Measurements from ENCODE around the gene SCRN2. TPM values are rescaled to one million over a fixed set of nuclear protein-coding genes. Genes with fewer than 3 reads are reported as not detected.

Gene SCRN2
- total RNA-seq, 1 experiment from 2014 or later, result 21.9 TPM

DNA sequence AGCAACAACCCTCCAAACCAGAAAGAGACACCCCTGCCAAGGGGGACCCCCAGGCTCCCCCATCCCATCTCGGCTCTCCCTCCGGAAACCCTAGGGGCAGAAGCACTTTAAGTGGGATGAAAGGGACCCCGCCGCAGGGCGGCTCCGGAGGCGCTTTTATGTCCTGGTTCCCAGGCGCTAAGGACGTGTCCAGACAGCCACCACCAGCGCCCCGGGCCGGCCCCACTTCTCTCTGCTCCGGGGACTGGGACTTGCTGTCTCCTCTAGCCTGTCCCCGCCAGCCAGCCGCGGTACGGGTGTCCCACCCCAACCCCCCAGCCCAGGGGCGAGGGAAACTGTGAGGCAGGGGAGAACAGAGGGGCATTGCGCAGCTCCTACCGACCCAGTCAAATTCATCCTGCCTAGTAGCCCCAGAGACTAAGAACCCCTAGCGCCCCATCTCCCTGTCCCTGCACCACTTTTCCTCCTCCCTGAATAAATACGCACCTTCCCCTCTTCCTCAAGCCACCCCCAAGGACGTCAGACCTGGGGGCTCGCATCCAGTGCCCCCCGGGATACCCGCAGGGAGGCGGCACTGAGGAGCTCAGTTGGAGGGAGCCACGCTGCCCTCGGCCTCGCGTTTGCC lies 5.8 kb upstream of the SCRN2 start:
- no peak for DNase-seq (ENCODE audit: low spot score)

GRCh38 chr17:47845716-47846075 lies 4.6 kb upstream of the SCRN2 start:
- no peak for DNase-seq (ENCODE audit: low spot score)

DNA sequence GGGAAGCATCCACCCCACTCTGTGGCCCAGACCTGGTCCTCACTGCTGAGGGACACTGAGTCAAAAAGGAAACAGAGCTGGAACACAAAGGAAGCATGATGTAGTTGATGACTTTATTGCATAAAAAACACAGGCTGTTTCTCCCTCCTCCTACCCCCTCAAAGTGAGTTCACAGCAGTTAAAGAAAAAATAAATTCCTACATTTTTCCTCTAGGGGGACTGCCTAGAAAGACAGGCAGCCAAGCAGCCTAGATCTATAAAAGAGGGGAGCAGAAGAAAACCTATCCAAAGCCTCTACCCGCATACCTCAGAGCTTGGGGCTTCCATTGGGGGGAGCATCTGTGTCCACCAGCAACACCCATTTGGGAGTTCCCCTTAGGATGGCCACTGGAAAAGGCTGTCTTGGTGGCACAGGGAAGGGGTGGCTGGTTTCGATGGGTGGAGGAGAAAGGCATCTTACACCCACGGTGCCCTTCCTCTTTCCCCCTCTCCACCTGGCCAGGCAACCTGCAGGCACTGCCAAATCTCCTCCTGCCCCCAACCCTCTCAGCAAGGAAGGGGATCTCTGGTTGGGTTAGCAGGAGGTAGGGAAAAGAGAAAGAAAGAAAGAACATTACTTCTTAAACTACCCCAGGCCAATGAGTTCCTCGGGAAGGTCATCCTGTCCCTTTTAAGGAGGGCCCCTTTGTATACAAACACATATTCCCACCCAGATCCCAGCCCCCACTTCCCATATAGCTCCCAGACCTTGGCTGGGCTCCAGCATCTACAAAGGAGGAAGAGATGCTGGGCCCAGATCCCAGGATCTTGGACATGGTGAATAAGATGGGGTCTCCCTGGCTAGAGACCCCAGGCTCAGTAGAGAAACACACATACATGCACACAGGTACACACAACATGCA lies 4.0 kb upstream of the SCRN2 start:
- no peak for DNase-seq (ENCODE audit: low spot score)

GRCh38 chr17:47844227-47844626 lies 3.2 kb upstream of the SCRN2 start:
- DNase-seq (ENCODE audit: low spot score), result no peak

DNA sequence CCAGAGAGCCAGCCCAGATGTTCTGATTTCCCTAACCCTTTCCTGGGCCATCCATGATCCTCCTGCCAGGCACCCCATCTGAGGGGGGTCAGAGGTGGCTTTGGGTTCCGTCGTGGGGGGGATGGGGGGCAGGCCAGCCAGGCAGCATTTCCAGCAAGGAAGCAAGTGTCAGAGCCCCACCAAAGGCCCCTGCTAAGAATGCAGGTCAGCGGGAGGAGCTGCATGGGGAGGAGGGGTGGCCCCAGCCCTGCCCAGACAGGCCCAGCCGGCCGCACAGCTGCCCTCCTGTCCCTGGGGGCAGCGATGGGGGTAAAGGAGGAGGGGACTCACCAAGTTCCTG lies 2.3 kb upstream of the SCRN2 start:
- no peak for DNase-seq (ENCODE audit: low spot score)

DNA sequence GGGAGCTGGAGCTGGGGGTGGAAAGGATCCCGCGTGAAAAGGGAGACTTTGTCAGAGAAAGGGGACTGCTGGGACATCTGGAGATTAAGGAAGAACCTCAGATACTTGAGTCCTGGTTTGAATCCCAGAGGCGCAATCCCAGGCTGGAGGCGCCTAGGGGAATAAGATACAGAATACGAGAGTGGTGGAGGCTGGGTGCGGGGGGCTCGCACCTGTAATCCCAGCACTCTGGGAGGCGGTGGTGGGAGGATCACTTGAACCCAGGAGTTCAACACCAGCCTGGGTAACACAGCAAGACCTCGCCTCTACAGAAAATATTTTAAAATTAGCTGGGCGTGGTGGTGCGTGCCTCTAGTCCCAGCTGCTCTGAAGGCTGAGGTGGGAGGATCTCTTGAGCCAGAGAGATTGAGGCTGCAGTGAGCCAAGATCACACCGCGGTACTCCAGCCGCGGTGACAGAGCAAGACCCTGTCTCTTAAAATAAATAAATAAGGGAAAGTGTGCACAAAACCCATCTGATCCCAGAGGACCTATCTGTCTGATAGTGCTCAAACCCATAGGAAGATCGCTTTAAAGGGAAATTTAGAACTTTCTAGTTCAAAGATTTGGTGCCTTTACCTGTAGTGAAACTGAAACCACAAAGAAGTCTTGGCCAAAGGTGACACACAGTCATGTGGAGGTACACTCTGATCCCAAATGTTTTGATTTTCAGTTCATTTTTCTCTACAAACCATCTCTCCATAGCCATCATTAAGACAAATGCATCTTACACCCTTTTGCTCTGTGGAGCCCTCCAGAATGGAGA lies 617 bp upstream of the SCRN2 start:
- DNase-seq (ENCODE audit: low spot score), result no peak

DNA sequence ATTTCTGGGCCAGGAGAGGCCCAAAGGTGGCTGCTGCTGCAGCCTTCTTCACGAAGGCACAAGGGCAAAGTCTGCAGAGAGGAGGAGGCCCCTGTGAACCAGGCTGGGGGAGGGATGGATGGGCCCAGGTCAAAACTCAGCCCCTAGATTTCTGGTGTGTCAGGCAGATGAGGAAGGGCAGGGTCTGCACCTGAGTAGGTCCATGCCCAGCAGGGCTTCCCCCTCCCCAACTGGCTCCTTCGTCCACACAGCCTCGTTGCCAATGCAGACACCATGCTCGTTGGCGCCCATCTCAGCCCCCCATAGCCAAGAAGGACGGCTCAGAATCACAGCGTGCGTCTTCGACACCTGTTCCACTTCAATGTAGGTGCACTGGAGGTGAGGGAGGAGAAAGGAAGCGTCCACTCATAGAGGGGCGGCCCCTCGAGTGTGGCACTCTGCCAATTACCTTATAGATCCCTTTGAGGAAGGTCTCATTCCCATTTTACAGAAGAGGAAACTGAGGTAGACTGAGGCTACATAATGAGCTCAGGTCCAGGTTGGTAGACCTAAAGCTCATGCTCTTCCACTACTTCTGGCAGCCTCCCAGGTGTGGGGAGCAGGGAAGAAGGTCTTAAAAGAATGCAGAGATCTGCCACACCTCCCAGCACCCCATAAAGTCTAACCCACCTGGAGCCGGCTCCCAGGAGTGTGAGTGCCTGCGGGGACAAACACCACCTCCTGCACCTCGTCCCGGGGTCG lies 902 bp downstream of the SCRN2 start:
- DNase-seq (ENCODE audit: low spot score), result no peak

GRCh38 chr17:47839071-47839470 lies 2.0 kb downstream of the SCRN2 start:
- DNase-seq (ENCODE audit: low spot score), result no peak

DNA sequence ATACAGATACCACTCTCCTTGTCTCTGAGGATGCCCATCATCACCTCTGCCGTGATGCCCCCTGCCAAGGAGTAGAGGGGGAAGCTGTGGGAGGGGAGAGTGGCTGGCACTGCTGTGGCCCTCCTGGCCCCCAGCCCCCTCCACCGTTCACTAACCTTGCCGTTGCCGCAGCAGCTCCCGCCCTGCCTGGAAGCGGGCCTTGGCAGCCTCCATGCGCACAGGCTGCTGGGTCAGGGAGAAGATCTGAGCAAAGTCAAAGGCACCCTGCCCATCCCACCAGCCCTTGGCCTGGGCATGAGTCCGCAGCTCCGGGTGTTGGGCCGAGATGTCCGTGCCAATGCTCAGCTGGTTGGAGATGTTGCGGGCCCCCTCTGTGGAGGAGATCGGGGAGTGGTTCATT lies 2.4 kb downstream of the SCRN2 start:
- no peak for DNase-seq (ENCODE audit: low spot score)

- peak; percentile 55 for DNase-seq (ENCODE audit: low spot score)
Measured at GRCh38 chr17:47837401-47838039, 3.6 kb downstream of the SCRN2 start.

GRCh38 chr17:47836601-47837000 lies 4.5 kb downstream of the SCRN2 start:
- no peak for DNase-seq (ENCODE audit: low spot score)

DNA sequence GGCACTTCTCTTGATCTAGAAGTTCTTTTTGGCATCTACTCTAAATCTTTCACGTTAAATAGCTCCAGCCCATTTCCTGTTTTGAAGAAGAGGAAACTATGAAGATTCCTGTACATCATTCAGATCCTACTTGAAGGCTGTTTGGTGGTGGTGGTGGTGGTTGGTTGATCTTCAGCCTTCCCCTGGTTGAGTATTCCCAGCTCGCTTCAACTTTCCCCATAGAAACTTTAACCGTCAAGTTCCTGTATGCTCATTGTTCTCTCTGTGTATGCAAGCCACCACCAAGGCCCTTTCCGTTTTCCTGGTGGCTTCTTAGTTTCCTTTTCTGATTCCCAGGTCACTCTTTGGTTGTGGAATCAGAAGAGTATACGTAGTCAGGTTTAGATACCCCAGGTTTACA lies 6.3 kb downstream of the SCRN2 start:
- DNase-seq (ENCODE audit: low spot score), result no peak

DNA sequence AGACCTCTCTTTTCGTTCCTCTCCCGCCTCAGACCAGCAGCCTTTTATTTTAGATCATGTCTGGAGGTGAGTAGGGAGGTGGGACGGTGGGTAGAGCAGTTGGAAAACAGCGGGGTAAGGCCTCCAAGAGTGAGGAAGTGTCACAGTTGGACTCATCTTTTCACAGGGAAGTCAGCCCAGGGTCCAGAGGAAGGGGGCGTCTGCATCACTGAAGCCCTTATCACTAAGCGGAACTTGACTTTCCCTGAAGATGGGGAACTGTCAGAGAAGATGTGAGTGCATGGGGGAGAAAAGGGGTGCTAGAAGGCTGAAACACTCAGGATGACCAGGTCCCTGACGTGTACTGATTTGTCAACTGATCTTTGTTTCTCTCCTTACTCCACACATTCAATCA lies 9.1 kb downstream of the SCRN2 start:
- DNase-seq (ENCODE audit: low spot score), result no peak

- DNase-seq (ENCODE audit: low spot score), result peak; percentile 93
Measured at GRCh38 chr17:47831003-47831933, 9.8 kb downstream of the SCRN2 start, which contains the start of the genes LRRC46 and MRPL10. TSS of gene LRRC46 (plus strand) at chr17:47831670. CDS start at chr17:47831990, 320 bp downstream. TSS of gene MRPL10 (minus strand) at chr17:47831541. CDS start at chr17:47831511, 30 bp downstream.

DNA sequence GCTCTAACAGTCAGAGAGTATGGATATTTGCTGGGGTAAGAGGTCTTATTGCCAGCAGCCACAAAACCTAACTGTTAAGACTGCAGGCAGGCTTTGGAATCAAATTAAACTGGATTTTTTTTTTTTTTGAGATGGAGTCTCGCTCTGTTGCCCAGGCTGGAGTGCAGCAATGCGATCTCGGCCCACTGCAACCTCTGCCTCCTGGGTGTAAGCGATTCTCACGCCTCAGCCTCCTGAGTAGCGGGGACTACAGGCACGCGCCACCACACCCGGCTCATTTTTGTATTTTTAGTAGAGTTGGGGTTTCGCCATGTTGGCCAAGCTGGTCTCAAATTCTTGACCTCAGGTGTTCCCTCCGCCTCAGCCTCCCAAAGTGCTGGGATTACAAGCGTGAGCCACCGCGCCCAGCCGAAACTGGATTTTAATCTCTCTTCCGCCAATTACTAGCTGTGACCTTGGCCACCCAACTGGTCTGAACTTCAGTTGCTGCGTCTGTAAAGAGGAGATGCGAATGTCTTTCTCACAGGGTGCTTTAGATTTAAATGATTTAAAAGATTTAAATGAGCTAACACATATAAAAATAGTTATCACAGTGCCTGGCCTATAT lies 10.6 kb downstream of the SCRN2 start:
- no peak for DNase-seq (ENCODE audit: low spot score)

DNA sequence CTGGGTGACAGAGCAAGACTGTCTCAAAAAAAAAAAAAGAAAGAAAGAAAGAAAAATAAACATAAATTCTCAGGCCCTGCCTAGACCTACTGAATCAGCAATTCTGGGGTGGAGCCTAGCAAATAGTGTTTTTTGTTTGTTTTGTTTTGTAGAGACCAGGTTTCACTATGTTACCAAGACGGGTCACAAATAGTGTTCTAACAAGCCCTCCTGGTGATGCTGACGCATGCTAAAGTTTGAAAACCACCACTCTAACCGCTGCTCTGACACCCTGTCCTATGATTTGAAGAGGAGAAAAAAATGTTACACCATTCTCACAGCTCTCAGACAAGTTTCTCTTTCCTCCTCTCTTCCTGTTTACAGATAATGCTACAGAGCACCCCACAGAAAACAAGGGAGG lies 11.2 kb downstream of the SCRN2 start:
- no peak for DNase-seq (ENCODE audit: low spot score)

- DNase-seq (ENCODE audit: low spot score), result no peak
Measured at GRCh38 chr17:47823519-47823918, 17.6 kb downstream of the SCRN2 start.

DNA sequence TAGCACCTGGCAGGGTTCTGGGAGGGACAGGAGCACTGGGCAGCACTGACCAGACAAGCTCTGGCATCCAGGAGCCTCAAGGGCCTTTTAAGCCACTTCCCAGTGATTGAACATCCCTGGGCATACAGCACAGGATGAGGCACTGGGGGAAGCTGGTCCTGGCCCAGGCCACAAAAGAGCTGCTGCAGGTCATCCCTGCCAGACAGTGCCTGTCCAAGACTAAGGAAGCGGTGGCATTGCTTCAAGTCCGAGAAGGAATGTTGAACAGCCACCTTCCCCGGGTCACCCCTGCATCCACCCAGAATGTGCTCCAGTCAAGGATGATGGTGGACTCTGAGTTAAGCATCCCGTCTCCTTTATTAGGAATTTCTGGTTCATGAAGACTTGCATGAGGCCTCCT lies 18.3 kb downstream of the SCRN2 start:
- no peak for DNase-seq (ENCODE audit: low spot score)
